GM21737 (cell line): Measurements from ENCODE around the gene CATSPERD.

Experiments
- ATAC-seq: cut with Tn5 transposase; IDR thresholded peaks from one replicate; pipeline ENCODE4 v1.9.1; 2021; ENCODE audit warnings: mild to moderate bottlenecking, moderate library complexity; ENCODE audit not compliant: unreplicated experiment

CATSPERD gene

DNA sequence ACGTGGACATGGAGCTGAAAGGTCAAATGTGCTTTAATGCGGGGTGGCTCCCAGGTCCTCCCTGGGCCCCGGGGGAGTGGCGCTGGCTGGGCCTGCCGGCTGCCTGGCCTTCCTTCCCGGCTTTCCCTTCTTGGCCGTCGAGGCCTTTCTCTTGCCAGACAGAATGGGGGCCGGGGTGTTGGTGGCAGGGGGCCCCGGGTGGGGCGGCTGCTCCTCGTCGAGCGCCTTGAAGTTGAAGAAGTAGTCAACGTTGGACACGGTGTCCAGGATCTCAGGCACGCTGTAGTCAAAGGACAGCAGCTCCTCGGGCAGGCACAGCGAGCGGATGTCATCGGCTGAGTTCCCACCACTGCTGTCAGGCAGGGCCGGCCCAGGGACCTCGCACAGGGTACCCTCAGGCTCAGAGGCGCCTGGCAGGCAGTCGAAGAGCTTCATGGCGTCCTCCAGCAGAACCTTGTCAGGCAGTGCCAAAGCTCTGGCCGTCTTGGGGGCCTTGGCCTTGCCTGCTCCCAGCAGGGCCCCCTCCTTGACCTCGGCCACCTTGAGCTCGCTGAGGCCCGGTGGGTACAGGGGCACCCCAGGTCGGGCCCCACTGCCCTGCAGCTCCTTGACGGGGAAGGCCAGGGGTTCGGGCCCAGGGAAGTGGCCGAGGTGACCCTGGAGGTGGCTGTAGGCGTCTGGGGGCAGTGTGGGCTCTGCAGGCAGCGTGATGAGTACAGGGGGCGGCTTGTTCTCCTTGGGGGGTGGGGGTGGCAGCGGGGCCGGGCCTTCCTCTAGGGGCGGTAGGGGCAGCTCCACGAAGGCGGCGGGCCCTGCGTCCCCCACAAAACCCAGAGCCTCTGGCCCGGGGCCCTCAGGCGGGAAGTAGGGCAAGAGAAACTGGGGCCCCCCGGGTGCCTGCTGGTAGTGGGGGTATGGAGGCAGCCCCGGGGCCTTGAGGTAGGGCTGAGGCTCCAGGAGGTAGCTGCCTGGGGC lies 62.8 kb downstream of the CATSPERD start:
- ATAC-seq = no peak

DNA sequence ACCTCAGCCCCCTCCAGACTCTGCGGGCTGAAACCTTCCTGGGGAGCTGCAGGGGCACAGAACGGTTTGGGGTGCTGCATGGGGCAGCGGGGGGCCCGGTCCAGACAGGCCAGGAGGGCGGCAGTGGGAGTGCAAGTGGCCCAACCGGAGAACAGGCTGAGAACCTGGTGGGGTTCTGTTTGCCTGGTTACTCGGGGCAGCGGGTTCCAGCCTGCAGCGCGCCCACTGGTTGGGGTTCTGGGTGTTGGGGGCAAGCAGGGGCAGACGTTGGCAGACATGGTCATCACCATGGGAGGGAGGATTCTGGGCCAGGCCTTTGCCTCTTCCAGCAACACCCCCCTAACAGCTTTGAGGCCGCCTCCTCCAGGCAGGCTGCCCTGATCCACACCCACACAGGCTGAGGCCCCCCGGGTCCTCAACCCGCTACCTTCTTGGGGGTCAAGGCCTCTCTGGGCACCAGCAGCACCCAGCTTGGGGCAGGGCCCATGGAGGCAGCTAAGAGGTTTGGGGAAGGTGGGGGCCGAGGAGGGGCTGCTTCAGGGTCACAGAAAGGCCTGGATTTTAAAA lies 64.2 kb downstream of the CATSPERD start, which contains the start of gene PRR22:
Gene PRR22 (minus strand): TSS at position 166 of the 567 bp plus-strand sequence. CDS start 86 bp downstream, at position 80.
- no peak for ATAC-seq

DNA sequence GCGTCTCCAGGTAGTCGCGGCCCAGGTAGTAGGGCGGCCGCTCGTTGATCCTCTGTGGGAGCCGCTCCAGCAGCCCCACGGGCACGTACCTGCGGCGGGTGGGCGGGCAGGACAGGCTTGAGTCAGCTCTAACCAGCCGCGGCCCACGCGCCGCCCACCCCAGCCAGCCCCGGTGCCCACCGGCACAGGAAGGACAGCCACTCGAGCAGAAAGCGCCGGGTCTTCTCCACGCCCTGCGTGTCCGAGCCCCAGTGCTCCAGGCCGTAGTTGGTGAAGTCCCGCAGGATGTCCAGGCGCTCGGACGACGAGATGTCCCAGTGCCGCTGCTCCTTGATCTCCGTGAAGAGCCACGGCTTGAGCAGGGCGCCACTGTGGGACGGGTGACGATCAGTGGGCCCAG lies 65.0 kb downstream of the CATSPERD start:
- ATAC-seq = no peak

DNA sequence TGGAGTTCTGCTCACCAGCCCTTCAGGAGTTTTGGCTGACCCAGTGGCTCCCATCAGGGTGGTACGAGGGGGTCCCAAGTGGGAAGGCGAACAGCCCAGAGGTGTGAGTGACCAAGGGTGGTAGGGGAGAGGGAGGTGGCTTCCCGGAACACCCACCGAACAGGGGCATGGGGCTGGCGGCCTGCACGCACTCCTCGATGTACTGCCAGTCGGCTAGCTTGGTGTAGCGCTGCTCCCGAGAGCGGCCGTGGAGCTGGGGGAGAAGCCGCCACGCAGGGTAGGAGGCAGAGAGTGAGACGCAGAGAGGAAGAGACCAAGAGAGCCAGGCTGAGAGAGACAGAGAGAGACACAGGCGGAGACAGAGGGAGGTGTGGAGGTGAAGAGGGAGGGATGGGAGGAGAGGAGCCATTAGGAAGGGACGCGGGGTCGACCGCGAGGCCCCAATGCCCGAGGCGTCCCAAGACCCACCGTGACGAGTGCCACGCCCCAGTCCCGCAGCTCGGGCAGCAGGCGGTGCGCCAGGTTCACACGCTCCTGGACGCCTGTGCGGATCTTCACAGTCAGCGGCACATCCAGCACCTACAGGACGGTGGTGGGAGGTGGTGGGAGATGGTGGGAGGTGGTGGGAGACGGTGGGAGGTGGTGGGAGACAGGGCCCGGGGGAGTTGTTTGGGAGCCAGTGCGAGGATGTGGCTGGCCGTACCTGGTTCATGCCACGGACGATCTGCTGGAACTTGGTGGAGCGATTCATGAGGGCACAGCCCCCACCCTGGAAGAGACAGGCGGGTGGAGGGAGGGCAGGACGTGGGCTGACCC lies 66.4 kb downstream of the CATSPERD start:
- no peak for ATAC-seq

DNA sequence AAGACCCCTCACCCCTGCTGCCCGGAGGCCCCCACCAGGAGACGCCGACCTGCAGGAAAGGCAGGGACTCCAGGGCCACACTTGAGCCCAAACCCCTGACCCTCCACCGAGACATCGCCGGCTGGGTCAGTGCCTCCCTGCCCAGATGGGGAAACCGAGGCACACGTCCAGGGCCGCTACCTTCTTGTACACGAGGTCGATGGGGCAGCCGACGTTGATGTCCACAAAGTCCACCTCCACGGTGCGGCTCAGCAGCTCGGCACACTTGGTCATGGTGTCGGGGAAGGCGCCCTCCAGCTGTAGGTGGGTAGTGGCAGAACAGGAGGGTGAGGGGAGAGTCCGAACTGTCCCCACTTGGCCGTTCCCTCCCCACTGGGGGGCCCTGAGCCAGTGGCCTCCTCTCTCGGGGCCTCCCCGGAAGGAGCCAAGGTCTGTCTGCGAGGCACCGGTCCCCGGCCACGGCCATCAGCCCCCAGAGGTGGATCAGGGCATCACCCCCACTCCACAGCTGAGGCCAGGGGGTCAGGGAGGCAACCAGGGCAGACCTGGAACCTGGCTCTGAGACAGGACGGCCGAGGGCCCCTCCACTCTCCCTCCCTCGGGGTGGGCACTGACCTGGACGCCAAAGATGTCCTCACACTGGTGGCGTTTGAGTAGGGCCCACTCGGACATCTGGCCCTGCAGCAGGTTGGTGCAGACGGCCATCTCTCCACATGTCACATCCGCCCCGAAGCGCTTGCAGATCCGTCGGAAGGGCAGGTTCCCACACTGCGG lies 67.2 kb downstream of the CATSPERD start:
- ATAC-seq = no peak

DNA sequence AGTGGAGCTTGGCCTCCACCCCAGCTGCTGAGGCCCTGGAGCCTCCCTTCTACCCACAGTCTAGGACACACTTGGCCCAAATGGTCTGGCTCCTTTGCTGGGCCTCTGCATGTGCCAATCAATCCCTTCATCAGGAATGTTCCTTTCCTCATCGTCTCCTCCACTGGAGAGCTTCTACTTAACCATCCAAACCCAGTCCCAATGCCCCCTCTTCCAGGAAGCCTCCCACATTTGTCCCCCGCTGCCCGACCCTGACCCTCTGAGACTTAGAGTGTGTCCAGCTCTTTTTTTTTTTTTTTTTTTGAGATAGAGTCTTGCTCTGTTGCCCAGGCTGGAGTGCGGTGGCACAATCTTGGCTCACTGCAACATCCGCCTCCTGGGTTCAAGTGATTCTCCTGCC lies 68.0 kb downstream of the CATSPERD start:
- ATAC-seq = no peak

DNA sequence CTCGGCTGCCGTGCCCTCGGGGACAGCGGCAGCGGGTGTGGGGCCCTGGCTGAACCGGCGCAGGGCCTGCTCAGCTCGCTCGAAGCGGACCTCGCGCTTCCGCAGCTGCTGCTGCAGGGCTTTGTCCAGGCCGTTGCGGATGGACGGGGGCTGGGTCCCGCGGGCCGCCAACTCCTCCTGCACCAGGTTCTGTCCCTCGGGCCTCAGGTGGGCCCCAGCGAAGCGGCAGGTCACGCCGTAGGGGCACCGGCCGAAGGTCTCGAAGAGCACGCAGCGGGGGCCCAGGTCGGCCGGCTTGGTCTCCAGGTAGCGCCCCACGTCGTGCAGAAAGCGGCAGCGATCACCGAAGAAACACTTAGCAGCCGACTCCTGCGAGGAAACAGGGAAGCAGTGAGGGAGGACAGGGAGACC lies 68.9 kb downstream of the CATSPERD start:
- ATAC-seq = no peak

DNA sequence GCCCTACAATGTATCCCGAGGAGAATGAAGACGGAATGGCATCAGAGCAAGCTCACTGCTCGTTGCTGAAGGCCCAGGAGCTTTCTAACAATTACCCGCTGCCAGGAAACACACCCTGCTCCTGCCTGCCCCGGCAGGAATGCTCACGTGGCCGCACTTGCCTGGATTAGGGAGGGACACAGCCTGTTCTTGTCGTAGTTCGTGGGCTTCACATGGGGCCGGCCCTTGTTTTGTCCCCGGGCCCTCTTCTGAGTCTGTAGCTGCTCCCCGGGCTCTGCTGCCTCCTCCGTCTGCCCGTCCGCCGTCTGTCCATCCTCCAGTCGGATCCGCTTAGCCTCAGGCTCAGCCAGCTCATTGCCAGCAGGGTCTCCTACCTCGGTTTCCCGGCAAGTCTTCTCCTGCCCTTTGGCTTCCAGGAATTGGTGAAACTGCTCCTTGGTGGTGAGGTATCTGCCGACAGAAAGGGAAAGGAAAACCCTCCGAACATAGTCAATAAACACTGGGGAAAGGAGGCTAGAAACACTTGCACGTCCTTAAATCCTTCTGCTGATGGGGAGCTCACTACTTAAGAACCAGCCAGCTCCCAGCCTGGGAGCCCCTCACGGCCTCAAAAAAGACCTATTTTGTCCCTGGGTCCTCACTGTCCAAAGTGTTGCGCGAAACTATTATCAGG lies 69.6 kb downstream of the CATSPERD start:
- ATAC-seq = no peak

DNA sequence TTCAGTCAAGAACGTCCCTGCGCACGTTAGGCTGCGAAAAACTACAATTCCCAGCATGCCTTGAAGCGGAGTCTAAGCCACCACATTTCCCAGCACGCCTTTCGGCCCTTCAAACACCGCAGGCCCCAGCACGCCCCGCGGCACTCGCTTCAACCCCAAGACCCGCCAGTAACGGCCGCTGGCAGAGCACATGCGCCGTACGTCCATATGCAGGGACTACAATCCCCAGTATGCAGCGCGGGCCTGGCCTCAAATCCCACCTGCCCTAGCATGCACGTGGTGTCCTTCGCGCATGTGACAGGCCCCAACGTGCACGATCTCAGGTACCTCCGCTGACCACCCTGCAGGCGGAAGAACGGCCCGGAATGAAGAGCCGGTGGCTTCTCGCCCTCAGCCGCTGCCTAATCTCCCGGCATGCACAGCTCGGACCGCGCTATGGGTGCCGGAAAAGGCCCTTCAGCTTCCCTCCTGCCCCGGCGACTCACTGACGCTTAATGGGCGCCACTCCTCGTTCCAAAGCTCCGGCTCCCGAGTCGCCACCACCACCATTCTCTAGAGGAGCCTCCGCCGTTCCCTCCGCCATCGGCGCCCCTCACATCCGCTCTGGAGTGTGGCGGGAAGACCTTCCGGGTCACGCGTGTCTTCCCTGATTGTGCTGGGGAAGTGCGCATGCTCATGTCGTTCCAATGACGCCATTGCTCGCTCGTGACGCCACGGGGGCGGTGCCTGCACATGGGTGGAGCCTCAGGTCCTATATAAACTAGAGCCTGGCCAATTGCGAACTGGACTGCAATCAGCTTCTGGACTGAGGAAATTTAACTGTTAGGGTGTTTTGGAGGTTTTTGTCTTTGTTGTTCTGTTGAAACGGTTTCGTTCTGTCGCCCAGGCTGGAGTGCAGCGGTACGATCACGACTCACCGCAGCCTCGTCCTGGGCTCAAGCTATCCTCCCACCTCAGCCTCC lies 70.4 kb downstream of the CATSPERD start, which contains the start of gene DUS3L:
Gene DUS3L (minus strand): TSS at position 605 of the 962 bp plus-strand sequence. CDS start 22 bp downstream, at position 583.
- peak; percentile 82 for ATAC-seq

DNA sequence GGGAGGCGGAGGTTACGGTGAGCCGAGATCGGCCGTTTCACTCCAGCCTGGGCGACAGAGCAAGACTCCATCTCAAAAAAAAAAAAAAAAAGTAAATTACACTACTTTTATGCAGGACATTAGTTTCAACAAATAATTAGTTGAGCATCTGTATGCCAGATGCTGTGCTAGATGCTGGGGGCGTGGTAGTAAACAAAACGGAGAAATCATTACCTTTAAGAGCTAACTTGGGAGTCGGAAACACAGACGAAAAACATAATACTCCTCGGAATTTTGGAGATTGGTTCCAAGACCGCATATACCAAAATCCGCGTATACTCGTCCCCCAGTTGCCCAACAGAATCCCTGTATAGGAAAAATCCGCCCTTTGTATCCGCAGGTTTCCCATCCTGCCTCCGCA lies 71.8 kb downstream of the CATSPERD start:
- no peak for ATAC-seq

DNA sequence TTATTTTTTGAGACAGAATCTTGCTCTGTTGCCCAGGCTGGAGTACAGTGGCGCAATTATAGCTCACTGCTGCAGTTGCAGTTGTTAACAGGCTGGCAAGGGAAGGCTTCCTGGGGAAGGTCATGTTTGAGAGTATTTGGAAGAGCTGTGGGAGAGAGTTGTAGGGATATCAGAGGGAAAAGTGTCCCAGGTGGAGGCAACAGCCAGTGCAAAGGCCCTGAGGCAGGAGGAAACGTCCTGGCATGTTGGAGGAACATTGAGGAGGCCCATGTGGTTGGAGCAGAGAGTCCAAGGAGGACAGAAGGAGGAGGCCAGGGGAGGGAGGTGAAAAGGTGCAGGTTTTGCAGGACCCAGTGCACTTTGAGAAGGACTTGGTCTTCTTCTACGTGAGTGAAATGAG lies 72.8 kb downstream of the CATSPERD start:
- ATAC-seq = no peak

DNA sequence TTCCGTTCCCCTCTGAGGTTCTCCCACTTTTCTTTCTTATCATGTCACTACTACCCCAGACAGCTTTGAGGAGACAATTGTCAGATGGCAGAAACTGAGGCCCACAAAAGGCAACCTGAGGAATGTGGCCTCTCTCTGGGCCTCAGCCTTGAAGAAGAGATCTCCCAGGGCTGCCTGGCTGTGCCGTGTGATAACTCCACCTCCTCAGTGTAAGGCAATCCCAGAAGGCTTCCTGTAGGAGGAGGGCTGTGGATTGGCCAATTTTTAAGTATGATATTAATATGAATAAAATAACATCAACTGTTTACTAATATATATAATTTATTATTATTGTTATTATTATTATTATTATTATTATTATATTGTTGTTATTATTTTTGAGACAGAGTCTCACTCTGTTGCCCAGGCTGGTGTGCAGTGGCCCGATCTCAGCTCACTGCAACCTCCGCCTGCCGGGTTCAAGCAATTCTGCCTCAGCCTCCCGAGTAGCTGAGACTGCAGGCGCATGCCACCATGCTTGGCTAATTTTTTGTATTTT lies 75.0 kb downstream of the CATSPERD start:
- ATAC-seq = no peak

DNA sequence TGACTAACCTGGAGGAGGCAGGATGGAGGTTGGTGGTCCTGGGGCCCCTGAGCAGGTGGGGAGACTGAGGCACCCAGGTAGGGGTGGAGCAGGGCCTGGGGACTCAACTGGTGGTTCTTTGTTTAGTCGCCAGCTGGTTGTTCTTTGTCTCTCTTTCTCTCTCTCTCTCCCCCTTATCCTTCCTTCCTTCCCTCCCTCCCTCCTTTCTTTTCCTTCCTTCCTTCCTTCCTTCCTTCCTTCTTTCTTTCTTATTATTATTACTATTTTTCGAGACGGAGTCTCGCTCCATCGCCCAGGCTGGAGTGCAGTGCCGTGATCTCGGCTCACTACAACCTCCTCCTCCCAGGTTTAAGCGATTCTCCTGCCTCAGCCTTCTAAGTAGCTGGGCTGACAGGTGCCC lies 77.8 kb downstream of the CATSPERD start:
- no peak for ATAC-seq

DNA sequence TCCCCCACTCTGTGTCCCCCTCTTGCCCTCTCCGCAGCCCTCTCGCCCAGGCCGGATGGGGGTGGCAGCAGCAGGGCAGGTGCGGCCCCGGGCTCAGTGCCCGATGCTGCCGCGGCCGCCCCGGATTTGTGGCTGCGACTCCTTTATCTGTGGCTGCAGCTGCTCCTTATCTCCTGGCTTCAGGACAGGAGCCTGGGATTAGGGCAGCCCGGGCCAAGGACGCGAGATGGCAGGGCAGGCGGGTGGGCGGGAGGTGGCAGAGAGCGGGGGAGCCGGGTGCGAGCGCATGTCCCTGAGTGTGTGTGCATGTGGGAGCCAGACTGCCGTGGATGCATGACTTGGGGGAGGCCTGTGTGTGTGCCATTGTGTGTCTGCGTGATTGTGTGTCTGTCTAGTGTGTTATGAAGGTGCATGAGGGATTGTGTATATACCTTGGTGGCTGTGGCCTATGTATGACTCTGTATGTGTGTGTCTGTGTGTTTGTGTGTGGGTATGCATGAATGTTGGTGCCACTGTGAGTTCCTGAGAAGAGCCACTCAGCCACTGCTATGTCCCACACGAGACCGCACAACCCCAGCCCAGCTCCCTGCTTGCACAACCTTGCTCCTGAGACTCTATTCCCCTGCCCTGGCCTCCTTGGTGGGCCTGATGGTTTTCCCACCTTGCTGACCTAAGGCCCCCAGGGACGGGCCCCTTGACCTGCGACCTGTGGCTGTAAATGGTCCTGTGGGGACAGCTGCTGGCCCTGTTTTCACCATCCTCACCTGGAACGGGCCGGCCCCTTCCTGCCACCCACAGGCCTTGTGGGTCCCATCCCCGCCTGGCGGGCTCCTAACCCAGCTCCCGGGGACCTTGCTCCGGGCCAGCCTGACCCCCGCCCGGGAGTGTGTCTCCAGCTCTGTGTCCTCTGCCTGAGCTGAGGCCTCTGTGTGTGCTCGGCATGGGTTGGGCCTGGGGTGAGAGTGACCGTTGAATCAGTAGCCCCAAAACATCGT lies 79.1 kb downstream of the CATSPERD start:
- ATAC-seq = no peak

DNA sequence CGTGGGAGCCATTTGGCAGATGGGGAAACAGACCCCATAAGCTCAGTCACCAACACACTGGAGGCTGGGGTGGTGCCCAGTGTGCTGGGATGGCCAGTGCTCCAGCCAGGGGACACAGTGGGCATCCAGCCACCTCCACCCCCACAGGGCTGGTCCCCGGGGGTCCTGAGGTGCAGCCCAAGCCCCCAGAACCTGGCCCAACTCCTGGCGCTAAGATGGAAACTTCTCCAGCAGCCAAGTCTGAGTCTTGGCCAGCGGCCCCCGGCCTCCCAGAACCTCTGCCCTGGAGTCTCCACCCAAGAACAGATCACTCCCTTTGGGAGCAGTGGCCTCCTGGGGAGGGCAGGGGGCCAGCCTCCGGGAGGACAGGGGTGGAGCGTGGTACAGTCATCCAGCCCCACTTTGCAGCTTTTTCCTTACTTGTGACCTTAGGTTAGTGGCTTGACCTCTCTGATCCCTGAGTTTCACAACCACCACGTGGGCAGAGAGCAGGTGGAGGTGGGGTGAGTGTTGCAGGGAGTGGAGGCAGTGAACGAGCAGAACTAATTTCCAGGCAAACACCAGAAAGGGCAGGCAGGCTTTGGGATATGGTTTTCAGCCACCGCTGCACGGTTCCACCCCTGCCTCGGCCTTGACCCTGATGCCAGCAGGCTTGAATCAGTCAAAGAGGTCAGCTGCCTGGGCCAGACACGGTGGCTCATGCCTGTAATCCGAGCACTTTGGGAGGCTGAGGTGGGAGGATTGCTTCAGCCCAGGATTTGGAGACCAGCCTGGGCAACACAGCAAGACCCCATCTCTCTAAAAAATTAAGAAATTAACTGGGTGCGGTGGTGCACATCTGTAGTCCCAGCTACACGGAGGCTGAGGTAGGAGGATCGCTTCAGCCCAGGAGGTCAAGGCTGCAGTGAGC lies 80.2 kb downstream of the CATSPERD start:
- ATAC-seq = no peak
